ENCODE results near the gene TELO2.

DNA sequence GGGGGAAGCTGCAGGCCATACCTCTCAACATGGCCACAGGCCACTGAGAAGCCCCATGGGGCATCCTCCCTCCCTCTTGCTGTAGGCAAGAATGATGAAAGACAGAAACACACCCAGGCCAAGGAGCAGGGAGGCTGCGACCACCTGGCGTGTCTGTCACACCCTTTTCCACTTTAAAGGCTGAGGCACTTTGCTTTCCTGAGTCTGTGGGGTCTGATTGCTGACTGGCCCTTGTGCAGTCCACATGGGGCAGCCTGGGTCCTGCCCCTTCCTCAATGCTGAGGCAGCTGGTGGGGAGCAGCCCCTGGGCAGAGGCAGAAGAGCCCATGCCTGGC lies 49.0 kb downstream of the TELO2 start:
- TF ChIP-seq, protein P1, sequence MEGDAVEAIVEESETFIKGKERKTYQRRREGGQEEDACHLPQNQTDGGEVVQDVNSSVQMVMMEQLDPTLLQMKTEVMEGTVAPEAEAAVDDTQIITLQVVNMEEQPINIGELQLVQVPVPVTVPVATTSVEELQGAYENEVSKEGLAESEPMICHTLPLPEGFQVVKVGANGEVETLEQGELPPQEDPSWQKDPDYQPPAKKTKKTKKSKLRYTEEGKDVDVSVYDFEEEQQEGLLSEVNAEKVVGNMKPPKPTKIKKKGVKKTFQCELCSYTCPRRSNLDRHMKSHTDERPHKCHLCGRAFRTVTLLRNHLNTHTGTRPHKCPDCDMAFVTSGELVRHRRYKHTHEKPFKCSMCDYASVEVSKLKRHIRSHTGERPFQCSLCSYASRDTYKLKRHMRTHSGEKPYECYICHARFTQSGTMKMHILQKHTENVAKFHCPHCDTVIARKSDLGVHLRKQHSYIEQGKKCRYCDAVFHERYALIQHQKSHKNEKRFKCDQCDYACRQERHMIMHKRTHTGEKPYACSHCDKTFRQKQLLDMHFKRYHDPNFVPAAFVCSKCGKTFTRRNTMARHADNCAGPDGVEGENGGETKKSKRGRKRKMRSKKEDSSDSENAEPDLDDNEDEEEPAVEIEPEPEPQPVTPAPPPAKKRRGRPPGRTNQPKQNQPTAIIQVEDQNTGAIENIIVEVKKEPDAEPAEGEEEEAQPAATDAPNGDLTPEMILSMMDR (IDR thresholded peaks at IDR 0.05) = no peak
- TF ChIP-seq POLR2A (IDR thresholded peaks at IDR 0.05) = no peak

All from Peyer's patch (tissue), 4 donors.